NB4 (cell line): Measurements from ENCODE around the gene ENO3.

ENCODE experiments used
- DNase-seq: peaks from one replicate; pipeline ENCODE4 v3.0.0; 2010; ENCODE audit warnings: low read depth
- H3K4me3 ChIP-seq: one replicate; pipeline ENCODE4 v1.5.1; 2011; ENCODE audit warnings: mild to moderate bottlenecking, low read depth, low read length, moderate library complexity
- CTCF ChIP-seq: IDR thresholded peaks from one replicate; pipeline ENCODE4 v1.5.1; 2012; ENCODE audit warnings: low read depth, low read length
- MYC ChIP-seq: IDR thresholded peaks from 2 replicates; pipeline ENCODE4 v1.6.1; 2011; ENCODE audit warnings: low read depth, low read length
- POLR2A ChIP-seq: IDR thresholded peaks from 2 replicates; pipeline ENCODE4 v1.6.1; 2011; ENCODE audit warnings: mild to moderate bottlenecking; ENCODE audit not compliant: insufficient read length; ENCODE audit errors: extremely low read depth
- TF ChIP-seq, protein P1 (sequence below): IDR thresholded peaks from 2 replicates; pipeline ENCODE4 v1.6.1; 2011; ENCODE audit warnings: low read depth, low read length

The ENO3 gene

DNA sequence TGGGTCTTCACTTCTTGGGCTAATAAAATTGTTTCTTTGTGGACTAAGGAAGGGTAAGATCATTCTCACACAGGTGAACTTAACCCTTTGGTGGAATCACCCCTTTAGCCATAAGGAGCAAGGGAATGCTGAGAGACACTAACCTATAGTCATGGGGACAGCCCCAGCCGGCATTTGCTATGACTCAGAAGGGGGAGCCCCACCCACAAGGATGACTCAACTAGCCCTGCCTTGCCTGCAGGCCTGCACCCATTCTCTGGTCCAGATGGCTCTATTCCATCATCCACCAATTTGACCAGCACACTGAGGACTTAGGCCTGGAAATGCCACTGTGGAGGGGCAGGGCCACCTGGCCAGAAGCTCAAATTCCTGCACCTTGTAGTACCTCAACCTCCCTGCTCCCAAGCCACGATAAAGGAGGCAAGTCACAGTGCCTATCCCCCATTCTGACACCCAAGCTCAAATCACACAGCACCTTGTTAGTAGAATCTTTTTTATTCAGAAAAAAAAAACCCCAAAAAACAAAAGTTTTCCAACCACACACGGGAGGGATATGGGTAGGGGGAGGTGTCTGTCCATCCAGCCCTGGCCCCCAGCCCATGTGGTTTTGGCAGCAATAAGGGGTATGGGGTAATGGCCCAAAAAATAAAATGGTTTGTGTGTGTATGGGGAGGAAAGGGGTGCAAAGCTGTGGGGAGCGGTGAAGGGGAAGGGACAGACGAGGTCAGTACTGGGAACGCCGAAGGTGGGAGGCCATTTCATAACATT is 5.6 kb upstream of the ENO3 start:
- peak; percentile 83 for DNase-seq
- TF ChIP-seq, protein P1, sequence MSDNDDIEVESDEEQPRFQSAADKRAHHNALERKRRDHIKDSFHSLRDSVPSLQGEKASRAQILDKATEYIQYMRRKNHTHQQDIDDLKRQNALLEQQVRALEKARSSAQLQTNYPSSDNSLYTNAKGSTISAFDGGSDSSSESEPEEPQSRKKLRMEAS: no peak
- TF ChIP-seq MYC: no peak
- peak; percentile 5 for TF ChIP-seq POLR2A
- H3K4me3 ChIP-seq: peak overlapping the region; percentile 95

DNA sequence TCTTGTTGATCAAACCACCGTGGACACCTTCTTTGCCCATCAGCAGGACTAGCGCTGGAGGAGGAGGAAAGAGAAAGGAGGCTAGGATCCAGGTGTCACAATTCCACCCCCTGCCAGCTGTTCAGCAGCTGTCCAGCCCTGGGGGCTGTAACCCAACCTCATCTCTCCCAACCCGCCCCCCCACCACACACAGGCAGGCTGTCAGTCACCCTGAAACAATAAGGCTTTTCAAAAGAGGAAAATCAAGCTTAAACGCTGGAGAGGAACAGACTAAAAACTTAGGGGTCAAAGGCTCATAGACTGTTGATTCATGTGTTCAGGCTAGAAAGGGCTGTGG is 5.0 kb upstream of the ENO3 start:
- no peak for DNase-seq
- H3K4me3 ChIP-seq: peak overlapping the region; percentile 95
- no peak for TF ChIP-seq POLR2A
- TF ChIP-seq CTCF: no peak
- TF ChIP-seq, protein P1: no peak
- no peak for TF ChIP-seq MYC

DNA sequence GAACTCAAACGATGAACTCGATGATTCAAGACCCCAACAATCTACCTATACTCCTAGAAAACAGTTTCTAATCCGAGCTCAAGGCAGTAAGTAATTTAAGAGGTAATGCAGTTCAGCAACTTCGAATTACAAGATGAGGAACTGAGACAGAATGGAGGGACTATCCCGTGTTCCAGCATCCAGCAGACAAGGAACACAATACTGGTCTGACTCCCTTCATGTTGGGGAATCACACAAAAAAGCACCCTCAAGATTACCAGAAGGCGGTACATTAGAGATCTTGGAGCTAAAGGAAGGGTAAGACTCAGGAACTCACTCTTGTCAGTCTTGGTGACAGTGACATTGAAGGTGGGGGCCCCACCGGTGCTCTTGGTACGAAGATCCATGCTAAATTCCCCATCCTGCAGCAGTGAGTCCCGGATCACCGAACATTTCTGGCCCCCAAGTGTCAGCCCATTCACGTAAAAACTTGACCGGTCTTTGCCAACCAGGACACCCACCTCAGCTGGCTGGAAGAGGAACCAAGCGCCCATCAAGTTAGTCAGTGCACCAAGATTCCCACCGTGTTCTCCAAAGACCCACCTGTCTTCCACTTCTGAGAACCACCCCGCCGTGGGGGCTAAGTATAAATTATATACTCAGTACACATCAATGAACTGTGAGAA is 4.5 kb upstream of the ENO3 start:
- TF ChIP-seq MYC (no peak), CTCF (no peak), POLR2A (no peak)
- TF ChIP-seq, protein P1: no peak

DNA sequence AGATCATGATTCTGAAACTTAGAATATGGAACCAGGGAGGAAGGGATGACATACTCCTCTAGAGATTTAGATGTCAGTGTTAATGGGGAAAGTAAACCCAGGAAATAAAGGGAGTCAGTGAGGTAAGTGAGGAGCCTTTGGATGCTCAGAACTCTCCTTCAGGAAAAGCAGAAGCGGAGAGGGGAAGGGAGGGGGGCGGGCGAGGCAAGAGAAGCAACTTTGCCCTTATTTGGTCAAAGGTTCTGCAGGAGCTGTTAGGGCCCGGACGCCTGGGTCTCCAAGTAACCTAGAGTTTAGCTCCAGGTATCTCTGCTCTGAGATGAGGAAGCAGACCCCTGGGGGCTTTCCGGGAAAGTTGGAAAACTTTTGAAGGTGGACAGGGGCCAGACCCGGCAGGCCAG is 3.9 kb upstream of the ENO3 start:
- DNase-seq: peak; percentile 56
- peak overlapping the region; percentile 95 for H3K4me3 ChIP-seq
- TF ChIP-seq MYC (no peak), POLR2A (no peak), CTCF (no peak)
- TF ChIP-seq, protein P1: no peak

More for the DNA sequence above, 4.5 kb upstream of the ENO3 start:
- peak; percentile 21 for DNase-seq
- peak overlapping the region; percentile 95 for H3K4me3 ChIP-seq

- H3K4me3 ChIP-seq: peak overlapping the region; percentile 95
- peak; percentile 70 for DNase-seq
- TF ChIP-seq, protein P1: no peak
- TF ChIP-seq POLR2A (no peak), CTCF (no peak), MYC (no peak)
Observed at GRCh38 chr17:4947411-4948165, 3.3 kb upstream of the ENO3 start.
